ENCODE results near the gene MAP3K9. TPM values are rescaled to one million over a fixed set of nuclear protein-coding genes. Genes with fewer than 3 reads are reported as not detected.

MAP3K9 gene
- total RNA-seq, 2 donors from 2014 or later, result 7.7 to 9.1 TPM

DNA sequence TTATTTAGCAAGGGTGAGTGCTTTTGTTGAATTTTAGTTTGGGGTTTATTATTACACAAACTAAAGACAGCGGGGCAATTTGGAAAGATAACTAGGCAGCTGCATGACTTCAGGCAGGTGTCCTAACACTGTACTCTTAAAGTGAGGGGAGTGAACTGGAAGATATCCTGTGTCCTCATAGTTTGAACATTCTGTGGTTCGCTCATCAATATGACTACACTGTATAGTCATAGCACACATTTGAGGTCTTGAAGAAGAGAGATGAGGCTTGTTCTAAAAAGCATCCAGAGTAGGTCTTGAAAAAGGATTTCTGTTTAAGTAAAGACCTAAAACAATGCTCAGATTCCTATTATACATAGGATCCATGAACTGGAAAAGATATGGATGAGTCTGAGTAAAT is 1.7 kb upstream of the MAP3K9 start:
- no peak for ATAC-seq
- no peaks in the 10 kb centered on the region for H3K36me3 Mint-ChIP-seq (ENCODE audit: low read depth)
- no peak overlapping the region for H3K4me3 Mint-ChIP-seq

GRCh38 chr14:70810621-70811020 is 1.3 kb upstream of the MAP3K9 start:
- Mint-ChIP-seq H3K4me3 (no peak overlapping the region), H3K36me3 (ENCODE audit: low read depth) (no peaks in the 10 kb centered on the region), H3K4me1 (peaks cover 14% of the 10 kb centered on the region), H3K27me3 (no peaks in the 10 kb centered on the region), H3K27ac (no peak overlapping the region)
- ATAC-seq (no peak), DNase-seq (no peak)
- H3K9me3 ChIP-seq (ENCODE audit: control insufficient read depth, low read length, poor library complexity, severe bottlenecking), result no peaks in the 10 kb centered on the region

More for the DNA sequence above, 1.7 kb upstream of the MAP3K9 start:
- DNase-seq, result no peak
- no peak overlapping the region for H3K27ac Mint-ChIP-seq
- H3K9me3 ChIP-seq (ENCODE audit: control insufficient read depth, low read length, poor library complexity, severe bottlenecking), result no peaks in the 10 kb centered on the region
- no peaks in the 10 kb centered on the region for H3K27me3 Mint-ChIP-seq
- peaks cover 14% of the 10 kb centered on the region for H3K4me1 Mint-ChIP-seq

GRCh38 chr14:70808416-70809224 is 693 bp downstream of the MAP3K9 start:
- peak; percentile 15 to 53 (median 50) for DNase-seq

GRCh38 chr14:70807898-70808415 is 1.4 kb downstream of the MAP3K9 start:
- Mint-ChIP-seq H3K4me1 (peaks cover 15% of the 10 kb centered on the region), H3K4me3 (no peak overlapping the region), H3K36me3 (ENCODE audit: low read depth) (no peaks in the 10 kb centered on the region), H3K27ac (peak overlapping the region; percentile 79), H3K27me3 (no peaks in the 10 kb centered on the region)
- DNase-seq, result peak; percentile 13 to 45 (median 22)
- ATAC-seq, result peak; percentile 33
- no peaks in the 10 kb centered on the region for H3K9me3 ChIP-seq (ENCODE audit: control insufficient read depth, low read length, poor library complexity, severe bottlenecking)

More at GRCh38 chr14:70808416-70809224, 693 bp downstream of the MAP3K9 start:
- H3K4me3 Mint-ChIP-seq, result no peak overlapping the region
- no peaks in the 10 kb centered on the region for H3K9me3 ChIP-seq (ENCODE audit: control insufficient read depth, low read length, poor library complexity, severe bottlenecking)
- peak; percentile 26 for ATAC-seq
- peak overlapping the region; percentile 79 for H3K27ac Mint-ChIP-seq
- no peaks in the 10 kb centered on the region for H3K27me3 Mint-ChIP-seq
- H3K4me1 Mint-ChIP-seq, result peaks cover 16% of the 10 kb centered on the region
- no peaks in the 10 kb centered on the region for H3K36me3 Mint-ChIP-seq (ENCODE audit: low read depth)

GRCh38 chr14:70804556-70805162 is 4.7 kb downstream of the MAP3K9 start:
- H3K9me3 ChIP-seq (ENCODE audit: control insufficient read depth, low read length, poor library complexity, severe bottlenecking), result no peaks in the 10 kb centered on the region
- H3K27me3 Mint-ChIP-seq, result no peaks in the 10 kb centered on the region
- H3K27ac Mint-ChIP-seq, result no peak overlapping the region
- H3K4me3 Mint-ChIP-seq, result no peak overlapping the region
- H3K36me3 Mint-ChIP-seq (ENCODE audit: low read depth), result peaks cover 4% of the 10 kb centered on the region
- no peak for DNase-seq
- H3K4me1 Mint-ChIP-seq, result peaks cover 18% of the 10 kb centered on the region
- no peak for ATAC-seq

DNA sequence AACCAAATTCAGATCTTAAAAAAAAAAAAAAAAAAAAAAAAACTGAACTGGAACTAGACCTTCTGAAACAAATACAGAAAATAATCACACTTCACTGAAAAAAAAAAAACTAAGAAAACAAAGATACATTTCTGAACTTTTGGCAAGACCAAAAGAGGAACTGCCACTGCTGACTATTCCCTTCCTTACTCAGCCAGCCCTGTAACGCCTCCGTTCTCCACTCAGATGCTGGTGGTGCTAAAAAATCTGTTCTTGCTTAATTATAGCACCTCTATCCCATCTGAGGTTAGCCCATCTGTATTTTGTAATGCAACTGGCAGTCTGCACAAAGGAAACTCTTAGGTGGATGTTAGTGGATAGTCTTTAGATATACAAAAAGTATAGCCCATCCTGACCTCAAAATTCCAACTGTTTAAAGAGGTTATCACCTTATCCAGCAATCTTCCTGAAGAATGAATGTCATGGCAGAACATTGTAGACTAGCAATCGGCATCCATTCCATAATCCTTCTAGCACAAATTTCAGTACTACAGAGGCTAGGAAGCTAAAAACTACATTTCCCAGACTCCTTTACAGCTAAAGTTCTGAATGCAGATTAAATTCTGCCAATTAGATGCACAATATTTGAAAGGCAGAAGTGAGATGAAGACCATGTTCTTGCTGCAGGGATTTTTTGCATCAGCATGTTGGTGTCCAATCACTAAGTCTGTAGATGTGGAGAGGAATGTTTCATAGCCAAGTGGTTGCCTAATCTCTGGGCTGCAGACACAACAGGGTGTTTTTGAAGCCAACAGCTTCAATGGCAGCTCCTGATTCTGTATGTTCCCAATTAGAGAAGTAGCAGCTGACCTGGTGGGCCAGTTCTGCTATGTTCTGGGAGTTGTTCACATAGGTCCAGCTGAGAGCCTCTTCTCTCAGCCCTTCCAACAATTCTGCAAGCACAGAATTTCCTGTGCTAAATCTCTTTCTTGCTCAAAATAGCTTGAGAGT is 5.7 kb downstream of the MAP3K9 start:
- Mint-ChIP-seq H3K27ac (no peak overlapping the region), H3K4me3 (no peak overlapping the region), H3K4me1 (peaks cover 17% of the 10 kb centered on the region), H3K27me3 (no peaks in the 10 kb centered on the region), H3K36me3 (ENCODE audit: low read depth) (peaks cover 4% of the 10 kb centered on the region)
- H3K9me3 ChIP-seq (ENCODE audit: control insufficient read depth, low read length, poor library complexity, severe bottlenecking), result no peaks in the 10 kb centered on the region
- ATAC-seq (no peak), DNase-seq (no peak)

DNA sequence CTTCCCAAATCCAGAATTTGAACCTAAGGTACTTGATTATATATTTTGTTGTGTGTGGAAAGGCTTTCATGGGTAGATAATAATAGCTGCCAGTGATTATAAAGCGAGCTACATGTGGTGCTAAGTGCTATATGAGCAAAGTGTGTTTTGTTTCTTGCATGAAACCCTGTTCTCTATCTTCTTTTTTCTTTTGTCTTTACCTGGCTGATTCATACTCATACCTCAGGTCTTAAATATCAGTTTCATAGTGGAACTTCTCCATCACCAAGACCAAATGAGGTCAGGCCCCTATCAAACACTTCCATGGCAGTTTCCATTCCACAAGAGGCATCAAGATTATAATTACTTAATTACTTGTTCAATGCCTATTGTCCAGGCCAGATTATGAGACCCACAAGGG is 6.9 kb downstream of the MAP3K9 start:
- H3K27ac Mint-ChIP-seq, result no peak overlapping the region
- DNase-seq, result no peak
- no peak for ATAC-seq
- H3K9me3 ChIP-seq (ENCODE audit: control insufficient read depth, low read length, poor library complexity, severe bottlenecking), result no peaks in the 10 kb centered on the region
- no peak overlapping the region for H3K4me3 Mint-ChIP-seq
- H3K4me1 Mint-ChIP-seq, result peaks cover 12% of the 10 kb centered on the region
- H3K36me3 Mint-ChIP-seq (ENCODE audit: low read depth), result peaks cover 4% of the 10 kb centered on the region
- H3K27me3 Mint-ChIP-seq, result no peaks in the 10 kb centered on the region

DNA sequence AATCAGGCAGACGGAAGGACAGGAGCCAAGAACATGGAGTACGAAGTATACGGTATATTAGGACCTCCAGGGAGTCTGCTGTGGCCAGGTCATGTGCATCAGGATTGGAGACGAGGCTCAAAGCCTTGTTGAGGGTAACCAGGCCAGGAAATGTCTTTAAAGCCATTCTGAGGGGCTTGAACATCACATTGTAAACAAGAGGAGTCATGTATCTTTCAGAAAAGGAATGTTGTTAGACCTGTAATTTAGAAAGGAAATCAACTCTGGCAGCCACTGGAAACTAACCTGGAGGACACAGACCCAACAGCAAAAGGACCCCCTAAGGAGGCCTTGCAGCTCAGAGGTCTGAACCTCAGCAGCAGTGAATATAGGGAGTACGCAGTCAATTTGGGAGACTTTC is 7.5 kb downstream of the MAP3K9 start:
- DNase-seq (no peak), ATAC-seq (no peak)
- Mint-ChIP-seq H3K36me3 (ENCODE audit: low read depth) (peaks cover 6% of the 10 kb centered on the region), H3K27ac (peak overlapping the region; percentile 19), H3K4me3 (no peak overlapping the region), H3K27me3 (no peaks in the 10 kb centered on the region), H3K4me1 (peaks cover 14% of the 10 kb centered on the region)
- H3K9me3 ChIP-seq (ENCODE audit: control insufficient read depth, low read length, poor library complexity, severe bottlenecking), result no peaks in the 10 kb centered on the region

DNA sequence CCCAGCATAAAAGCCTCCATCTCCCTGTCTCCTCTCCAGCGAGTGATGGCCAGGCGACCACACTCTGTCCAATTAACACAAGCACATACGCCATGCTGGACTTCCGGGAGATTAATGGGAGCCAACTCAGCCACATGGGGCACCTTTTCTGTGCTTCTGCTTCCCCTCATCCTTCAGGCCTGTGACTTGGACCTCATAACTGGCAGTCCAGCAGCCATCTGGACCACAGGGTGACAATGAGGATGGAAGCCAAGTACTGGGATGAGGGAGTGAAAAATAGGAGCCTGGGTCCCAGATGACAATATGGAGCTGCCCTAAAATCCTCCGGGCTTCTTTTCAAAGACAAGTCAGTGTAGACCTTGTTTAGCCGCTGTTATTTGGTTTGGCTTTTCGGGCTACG is 12.8 kb downstream of the MAP3K9 start:
- no peaks in the 10 kb centered on the region for H3K27me3 Mint-ChIP-seq
- H3K4me3 Mint-ChIP-seq, result no peak overlapping the region
- H3K36me3 Mint-ChIP-seq (ENCODE audit: low read depth), result peaks cover 9% of the 10 kb centered on the region
- no peak overlapping the region for H3K27ac Mint-ChIP-seq
- no peak for DNase-seq
- no peak for ATAC-seq
- peaks cover 14% of the 10 kb centered on the region for H3K4me1 Mint-ChIP-seq
- no peaks in the 10 kb centered on the region for H3K9me3 ChIP-seq (ENCODE audit: control insufficient read depth, low read length, poor library complexity, severe bottlenecking)

DNA sequence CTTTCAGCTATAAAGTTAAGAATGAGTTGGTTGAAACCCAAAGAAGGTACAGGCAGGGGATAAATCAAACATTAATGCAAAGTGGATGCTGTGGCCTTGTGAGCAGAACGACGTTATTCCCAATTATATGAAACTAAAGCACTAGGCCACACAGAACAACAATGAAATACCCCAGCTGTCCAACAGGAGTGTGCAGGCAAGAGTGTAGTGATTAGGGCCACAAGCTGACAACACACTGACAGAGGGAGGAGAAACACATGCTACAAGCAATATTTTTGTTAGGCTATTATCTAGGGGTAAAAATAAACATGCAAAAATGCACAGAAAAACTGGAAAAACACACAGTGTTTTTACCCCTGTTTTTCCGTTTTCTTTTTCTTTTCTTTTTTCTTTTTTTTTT is 15.0 kb downstream of the MAP3K9 start:
- Mint-ChIP-seq H3K4me3 (no peak overlapping the region), H3K27me3 (no peaks in the 10 kb centered on the region), H3K27ac (no peak overlapping the region), H3K4me1 (peaks cover 14% of the 10 kb centered on the region), H3K36me3 (ENCODE audit: low read depth) (peaks cover 7% of the 10 kb centered on the region)
- ATAC-seq (no peak), DNase-seq (no peak)
- H3K9me3 ChIP-seq (ENCODE audit: control insufficient read depth, low read length, poor library complexity, severe bottlenecking), result no peaks in the 10 kb centered on the region

DNA sequence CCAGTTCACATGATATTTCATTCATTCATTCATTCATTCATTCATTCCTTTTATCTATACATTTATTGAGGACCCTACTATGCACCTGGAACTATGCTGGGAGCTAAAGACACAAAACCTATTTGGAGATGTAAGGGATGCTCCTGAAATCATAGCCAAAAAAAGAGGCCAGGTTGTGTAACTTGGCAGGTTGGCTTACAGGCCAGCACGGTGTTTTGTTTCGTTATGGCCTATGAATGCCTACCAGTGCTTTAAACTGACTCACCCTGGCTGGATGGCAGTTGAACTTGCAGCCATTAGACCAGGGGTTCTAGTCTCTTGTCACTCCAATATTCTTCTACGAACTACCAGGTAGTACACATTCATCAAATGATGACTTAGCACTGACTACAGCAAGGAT is 15.7 kb downstream of the MAP3K9 start:
- no peak for ATAC-seq

DNA sequence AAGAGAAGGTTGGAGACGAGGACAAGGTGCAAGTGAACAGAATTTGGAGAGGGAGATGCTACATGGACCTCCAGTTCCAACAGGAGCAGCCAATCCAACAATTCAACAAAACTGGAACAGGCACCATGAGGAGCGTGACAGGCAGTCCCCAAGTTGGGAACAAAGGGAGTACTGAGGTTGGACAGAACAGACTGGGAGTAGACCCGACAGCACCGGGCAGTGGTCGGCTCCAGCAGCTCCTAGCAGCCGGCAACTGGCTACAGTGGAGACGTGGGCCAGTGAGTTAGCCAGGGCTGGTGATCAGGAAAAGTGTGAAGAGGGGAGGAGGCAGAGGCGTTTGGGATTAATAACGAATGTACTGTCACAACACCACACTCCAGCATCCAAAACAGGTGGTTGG is 16.4 kb downstream of the MAP3K9 start:
- DNase-seq (no peak), ATAC-seq (no peak)
- Mint-ChIP-seq H3K4me1 (peaks cover 17% of the 10 kb centered on the region), H3K4me3 (no peak overlapping the region), H3K36me3 (ENCODE audit: low read depth) (peaks cover 7% of the 10 kb centered on the region), H3K27ac (no peak overlapping the region), H3K27me3 (no peaks in the 10 kb centered on the region)
- H3K9me3 ChIP-seq (ENCODE audit: control insufficient read depth, low read length, poor library complexity, severe bottlenecking), result no peaks in the 10 kb centered on the region

More for the DNA sequence above, 15.7 kb downstream of the MAP3K9 start:
- Mint-ChIP-seq H3K4me1 (peaks cover 14% of the 10 kb centered on the region), H3K4me3 (no peak overlapping the region), H3K36me3 (ENCODE audit: low read depth) (peaks cover 7% of the 10 kb centered on the region), H3K27me3 (no peaks in the 10 kb centered on the region), H3K27ac (no peak overlapping the region)
- H3K9me3 ChIP-seq (ENCODE audit: control insufficient read depth, low read length, poor library complexity, severe bottlenecking), result no peaks in the 10 kb centered on the region
- DNase-seq, result no peak

DNA sequence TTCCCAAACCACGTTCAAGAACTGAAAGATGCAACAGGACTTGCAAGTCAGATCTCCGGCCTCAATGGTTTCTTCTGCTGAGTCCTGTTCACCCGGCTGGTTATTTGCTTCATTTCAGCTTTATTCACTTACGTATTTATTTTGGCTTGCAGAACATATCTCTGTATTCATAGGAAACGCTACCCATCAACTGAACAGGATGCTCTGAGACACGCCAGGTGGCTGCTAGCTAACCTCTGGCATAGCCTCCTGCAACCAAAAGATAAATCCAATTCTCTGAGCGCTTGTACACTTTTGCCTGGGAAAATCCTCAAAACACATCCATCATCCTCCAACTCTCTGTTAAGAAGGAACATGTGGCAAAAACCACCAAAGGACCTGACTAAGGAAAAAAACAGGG is 17.3 kb downstream of the MAP3K9 start:
- Mint-ChIP-seq H3K27ac (no peak overlapping the region), H3K4me3 (no peak overlapping the region), H3K4me1 (peaks cover 17% of the 10 kb centered on the region), H3K27me3 (no peaks in the 10 kb centered on the region), H3K36me3 (ENCODE audit: low read depth) (peaks cover 6% of the 10 kb centered on the region)
- no peaks in the 10 kb centered on the region for H3K9me3 ChIP-seq (ENCODE audit: control insufficient read depth, low read length, poor library complexity, severe bottlenecking)
- ATAC-seq (no peak), DNase-seq (no peak)

Measured in T-helper 17 cell (primary cell).